HG02642 (cell line): ENCODE measurements around the gene S100A16.
A peak's percentile ranks its signal among the peaks of the same experiment; 100 is the strongest.
"Not testable (repeated sequence)": the region's sequence is repeated elsewhere in the genome, so short reads cannot be mapped to it uniquely, and the experiment has no call there.

Experiments used
- ATAC-seq: cut with Tn5 transposase; IDR thresholded peaks from one replicate; pipeline ENCODE4 v1.9.1; 2021; ENCODE audit warnings: mild to moderate bottlenecking; ENCODE audit not compliant: unreplicated experiment, poor library complexity

Gene S100A16

DNA sequence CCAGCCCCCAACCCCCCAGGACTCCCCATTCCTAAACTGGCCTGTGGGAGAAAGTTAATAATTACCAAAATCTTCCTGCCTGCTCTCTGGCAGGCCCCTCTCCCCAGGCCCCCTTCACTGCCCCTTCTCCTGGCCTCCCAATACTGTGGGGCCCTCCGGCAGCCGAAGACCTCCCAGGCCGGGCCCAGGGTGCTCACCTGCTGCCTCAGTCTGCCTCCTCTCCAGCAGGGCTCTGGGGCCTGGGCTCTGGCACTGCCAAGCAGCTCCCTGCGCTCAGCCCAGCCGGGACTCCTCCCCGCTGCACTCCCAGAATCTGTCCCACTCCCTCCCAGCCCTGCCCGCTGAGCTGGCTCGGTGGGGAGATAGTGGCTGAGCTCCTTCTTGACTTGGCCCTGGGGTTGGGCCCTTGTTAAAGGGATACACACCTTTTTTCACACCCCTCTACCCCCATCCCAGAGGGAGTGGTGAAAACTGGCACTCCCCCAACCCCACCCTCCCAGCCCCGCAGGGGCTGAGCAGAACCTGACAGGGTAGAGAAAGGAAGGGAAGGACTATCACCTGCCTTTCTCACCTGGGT, at the start of gene S100A16:
TSS of gene S100A16 (minus strand) at position 383 of the 577 bp plus-strand sequence. CDS start 4,986 bp downstream, outside the sequence.
- no peak for ATAC-seq

DNA sequence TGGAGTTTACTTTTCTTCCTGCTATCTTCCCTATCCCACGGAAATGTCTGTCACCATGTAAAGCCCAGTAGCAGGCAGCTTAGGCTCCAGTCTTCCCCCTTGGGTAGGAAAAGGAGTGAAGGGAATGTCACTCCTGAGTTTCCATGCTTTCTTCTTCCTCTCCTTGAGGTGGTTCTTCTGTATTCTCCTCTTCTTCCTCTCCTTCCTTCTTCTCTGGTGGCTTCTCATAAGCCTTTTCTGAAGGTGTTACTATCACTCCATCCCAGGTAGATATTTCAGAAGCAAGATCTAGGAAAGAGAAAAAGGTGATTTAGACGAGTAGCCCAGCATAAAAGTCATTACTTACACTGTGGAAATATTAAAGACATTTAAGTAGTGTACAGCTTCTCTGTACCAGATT, 49.3 kb upstream of the S100A16 start:
- ATAC-seq: no peak

DNA sequence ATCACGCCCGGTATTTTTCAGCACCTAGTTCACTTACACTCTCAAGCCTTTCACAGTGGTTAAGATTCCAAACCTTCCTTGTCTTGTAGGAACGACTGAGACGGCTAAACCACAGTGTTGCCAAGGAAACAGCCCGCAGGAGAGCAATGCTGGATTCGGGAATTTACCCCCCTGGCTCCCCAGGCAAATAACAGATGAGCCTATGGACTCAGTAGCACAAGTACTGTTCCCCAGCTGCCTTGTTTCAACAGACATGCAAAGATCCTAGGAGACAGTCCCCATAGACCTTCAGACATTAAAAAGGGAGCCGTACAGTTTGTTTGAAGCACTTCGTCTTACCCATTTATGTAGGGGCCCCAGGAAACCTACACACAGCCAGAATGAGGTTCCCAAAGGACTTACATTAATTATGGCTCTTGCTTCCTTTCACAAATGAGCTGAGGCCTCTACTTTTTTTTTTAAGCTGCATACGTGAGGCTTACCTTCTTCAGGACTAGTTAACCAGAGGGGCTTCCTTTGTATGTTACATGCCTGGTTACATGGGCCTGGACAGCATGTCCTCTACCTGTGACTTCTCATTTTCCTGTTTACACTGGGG, 48.3 kb upstream of the S100A16 start:
- ATAC-seq: no peak

DNA sequence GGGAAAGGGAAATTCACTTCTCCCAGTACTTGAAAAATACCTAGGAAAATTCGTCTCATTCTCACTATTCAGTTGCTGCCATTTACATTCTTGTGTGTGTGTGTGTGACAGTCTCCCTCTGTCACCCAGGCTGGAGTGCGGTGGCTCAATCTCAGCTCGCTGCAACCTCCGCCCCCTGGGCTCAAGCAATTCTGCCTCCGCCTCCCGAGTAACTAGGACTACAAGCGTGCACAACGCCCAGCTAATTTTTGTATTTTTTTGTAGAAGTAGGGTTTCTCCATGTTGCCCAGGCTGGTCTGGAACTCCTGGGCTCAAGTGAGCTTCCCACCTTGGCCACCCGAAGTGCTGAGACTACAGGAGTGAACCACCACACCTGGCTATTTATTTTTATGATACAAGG, 46.7 kb upstream of the S100A16 start:
- ATAC-seq: no peak

- ATAC-seq: no peak
Observed at GRCh38 chr1:153659175-153659534, 46.2 kb upstream of the S100A16 start.

DNA sequence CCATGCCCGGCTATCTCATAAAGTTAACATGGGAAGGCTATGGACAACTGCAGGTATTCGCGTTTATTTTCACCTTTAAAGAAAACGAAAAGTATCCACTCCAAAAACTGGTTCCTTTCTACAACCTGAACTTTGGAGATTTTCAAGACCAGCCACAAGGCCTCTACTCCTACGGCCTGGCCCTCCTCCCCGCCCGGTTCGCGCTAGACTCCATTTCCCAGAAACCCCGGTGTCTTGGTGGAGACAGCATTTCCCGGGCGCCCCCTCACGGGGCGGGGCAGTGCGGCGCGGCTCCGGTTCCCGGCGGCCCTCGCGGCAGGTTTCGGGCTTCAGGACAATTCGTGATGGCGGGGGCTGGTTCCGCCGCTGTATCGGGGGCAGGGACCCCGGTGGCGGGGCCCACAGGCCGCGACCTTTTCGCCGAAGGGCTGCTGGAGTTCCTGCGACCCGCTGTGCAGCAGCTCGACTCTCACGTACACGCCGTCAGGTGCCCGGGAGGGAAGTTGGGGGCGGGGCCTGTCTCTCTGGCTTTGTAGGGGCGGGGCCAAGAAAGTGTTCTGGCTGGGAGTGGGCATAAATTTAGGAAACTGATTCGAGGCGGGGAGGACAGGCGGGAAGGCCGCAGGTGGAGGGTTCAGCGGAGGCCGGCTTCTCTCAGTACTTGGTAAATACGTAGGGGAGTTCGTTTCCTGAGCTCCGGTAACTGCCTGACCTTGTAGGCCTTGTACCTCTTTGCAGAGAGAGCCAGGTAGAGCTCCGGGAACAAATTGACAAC, 45.6 kb upstream of the S100A16 start, which contains the start of gene SNAPIN:
TSS of gene SNAPIN (plus strand) at position 304 of the 775 bp plus-strand sequence. CDS start at position 345, 41 bp downstream.
- peak; percentile 96 for ATAC-seq

DNA sequence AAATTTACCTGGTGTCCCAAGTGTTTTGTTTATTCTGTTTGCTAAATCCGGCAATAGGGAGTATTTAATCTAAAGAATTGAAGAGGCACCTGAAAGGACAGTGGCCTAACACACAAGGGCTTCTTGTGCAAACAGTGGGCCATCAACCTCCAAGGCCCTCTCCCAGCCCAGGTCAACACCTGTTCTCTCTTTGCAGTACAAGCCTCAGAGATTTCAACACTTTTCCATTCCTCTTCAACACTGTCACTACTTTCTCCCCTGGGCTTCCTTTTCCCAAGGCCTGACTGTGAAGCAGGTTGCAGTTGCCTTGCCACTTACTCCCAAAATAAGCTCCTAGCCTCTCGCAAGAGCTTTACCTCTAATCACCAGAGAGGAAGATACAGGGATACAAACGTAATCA, 42.4 kb upstream of the S100A16 start:
- no peak for ATAC-seq

- ATAC-seq: no peak
Observed at GRCh38 chr1:153652805-153653500, 40.0 kb upstream of the S100A16 start.

DNA sequence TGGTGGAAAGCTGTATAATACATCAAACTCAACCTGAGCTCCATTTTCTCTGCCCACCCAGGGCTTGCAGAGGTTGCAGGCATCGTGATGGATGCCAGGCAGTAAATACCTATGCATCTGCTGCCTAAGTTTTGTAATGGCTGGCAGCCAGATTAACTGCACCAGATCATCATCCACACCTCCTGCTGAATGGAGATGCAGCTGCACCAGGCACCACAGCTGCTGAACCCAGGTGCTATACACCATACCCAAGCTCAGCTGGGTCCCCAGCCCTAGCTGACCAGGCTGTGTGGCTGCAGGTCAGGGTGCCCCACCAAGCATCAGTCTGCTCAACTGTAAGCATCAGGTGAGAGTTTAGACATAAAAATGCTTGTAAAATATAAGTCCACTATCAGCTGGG, 38.8 kb upstream of the S100A16 start:
- no peak for ATAC-seq

GRCh38 chr1:153649863-153650235, 36.9 kb upstream of the S100A16 start:
- no peak for ATAC-seq

DNA sequence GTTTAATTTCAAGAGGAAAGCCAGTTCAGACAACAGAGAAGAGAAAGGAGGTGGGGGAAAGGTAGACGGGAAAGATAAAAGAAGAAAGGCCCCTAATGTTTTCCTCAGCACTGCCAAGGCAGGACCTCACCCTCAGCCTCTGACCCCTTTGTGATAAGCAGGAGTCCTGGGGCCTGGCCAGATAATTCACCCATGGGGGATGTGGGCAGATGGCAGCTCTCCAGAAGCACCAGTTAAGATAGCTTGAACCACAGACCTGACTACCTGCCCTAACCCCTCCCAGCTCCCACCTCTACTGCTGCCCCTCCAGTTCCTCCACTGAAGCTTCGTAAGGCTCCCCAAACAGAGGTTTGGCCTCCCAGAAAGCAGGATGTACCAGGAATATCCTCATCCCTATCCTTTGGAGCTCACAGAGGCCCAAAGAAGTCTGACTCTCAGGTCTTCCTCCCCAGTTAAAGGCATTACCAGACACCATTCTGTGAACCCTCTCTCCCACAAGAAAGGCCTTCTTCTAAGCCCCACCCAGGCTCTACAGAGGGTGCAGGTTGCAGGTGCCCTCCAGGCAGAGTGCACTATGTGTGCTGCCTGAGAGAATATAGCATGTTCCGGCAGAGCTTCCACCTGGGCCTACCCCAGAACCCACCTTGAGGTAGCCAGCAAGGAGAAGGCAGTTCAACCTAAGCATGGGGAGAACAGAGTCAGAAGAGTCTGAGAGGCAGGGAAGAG, 36.4 kb upstream of the S100A16 start:
- ATAC-seq: no peak

DNA sequence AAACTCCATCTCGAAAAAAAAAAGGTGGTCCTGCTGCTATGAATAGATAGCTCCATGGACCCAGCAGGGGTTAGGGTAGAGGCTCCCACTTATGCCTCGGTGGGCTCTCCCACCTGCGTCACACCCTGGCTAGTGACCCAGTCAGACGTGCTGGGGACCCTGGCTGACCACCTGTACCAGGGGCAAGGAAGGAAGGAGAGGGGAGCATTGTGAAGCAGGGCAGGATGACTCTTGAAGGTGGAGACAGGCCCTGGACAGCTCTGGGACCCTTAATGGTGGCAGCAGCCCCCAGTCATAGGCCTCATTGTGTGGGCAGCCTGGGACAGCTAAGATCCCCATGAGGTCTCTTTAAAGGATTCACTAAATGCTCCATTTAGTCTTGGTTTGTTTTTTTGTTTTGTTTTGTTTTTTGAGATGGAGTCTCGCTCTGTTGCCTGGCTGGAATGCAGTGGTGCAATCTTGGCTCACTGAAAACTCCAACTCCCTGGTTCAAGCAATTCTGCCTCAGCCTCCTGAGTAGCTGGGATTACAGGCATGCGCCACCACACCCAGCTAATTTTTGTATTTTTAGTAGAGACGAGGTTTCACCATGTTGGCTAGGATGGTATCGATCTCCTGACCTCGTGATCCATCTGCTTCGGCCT, 35.2 kb upstream of the S100A16 start:
- ATAC-seq: no peak

DNA sequence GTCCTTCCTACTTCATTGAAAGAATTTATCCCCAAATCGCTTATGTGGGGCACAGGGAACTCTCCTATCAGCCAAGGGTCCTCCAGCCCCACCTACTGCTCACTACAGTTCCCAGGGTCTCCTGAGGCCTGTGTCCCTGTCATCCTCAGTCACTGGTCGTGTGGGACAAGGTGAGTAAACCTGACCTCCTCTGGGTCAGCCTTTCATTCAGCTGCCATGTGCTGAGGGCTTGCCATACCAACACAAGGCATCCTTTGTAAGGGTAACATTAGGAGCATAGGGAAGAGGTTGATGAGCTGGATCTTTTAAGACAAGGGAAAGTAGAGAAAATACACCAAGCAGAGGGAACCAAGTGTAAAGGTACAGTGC, 34.4 kb upstream of the S100A16 start:
- no peak for ATAC-seq

DNA sequence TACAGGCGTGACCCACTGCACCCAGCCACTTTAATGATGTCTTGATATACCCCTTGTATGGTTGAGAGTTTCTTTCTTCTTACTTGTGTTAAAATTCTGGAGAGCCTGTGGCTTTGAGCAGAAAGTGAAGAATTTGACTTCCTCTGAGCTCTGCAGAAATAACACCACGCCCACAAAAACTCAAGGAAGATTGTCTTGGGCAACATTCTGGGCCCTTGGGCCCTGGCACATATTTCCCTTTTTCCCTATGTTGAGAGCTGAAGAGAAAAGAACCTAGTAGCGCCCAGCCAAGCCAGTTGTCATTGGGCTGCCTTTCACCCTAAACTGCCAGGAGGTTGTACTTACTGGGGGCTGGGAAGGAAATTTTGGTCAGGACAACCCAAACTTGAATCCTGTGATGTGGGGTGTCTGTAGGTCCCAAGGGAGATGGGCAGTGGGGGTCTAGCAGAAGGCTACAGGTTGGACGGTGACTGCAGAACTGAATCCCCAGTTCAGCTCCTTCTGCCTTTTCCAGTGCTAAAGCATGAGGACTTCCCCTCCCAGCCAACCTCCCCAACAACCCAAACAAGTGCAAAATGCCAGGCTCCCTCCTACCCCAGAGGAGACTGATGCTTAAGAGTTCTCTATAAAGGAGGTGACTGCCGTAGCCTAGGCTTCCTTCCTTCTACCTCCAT, 33.9 kb upstream of the S100A16 start:
- no peak for ATAC-seq

DNA sequence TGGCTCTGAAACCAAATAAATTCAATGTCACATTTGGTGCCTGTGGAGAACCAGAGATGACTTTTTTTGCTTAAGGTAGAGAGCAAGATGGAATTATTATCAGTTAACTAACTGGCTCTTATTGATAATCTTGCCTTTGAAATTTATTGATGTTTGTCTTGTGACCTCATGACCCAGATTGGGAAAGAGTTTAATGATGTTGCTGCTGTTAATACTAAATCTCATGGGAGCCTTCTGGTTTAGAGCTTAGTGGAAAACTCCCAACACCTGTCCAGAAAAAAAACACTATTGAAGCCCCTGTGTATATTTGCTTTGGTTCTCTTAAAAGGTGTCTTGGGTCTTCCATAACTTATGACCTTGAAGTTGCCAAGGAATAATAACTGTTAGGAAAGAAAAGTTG, 30.9 kb upstream of the S100A16 start:
- no peak for ATAC-seq

DNA sequence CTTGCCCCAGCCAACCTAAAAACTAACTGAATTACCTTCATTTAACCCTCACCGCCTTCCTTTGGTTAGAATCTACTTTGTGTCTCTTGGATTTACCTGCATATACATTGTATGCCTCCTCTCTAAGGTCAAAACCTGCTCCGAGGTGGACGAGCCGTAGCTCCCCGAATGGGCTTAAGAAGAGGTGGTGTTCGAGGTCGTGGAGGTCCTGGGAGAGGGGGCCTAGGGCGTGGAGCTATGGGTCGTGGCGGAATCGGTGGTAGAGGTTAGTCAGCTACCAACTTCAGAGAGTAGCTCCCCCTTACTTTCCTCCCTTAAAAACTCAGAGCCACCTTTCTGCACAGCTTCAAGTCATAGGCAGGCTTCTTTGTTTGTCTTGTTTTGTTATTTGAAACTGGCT, 30.2 kb upstream of the S100A16 start:
- no peak for ATAC-seq

DNA sequence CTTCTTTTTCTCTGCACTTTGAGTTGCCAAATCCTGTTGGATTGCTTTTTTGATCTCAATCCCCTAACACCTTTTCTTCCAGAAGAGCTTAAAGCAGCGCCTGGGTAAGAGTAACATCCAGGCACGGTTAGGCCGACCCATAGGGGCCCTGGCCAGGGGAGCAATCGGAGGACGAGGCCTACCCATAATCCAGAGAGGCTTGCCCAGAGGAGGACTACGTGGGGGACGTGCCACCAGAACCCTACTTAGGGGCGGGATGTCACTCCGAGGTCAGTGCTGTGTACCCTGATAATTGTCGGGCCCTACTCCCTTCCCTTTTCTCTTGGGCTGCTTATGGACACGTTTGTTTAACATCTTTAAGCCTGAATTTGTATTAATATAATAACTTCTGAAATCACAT, 29.2 kb upstream of the S100A16 start:
- no peak for ATAC-seq

- ATAC-seq: no peak
Observed at GRCh38 chr1:153640861-153641260, 27.9 kb upstream of the S100A16 start.

GRCh38 chr1:153640213-153640612, 27.3 kb upstream of the S100A16 start:
- not testable (repeated sequence) for ATAC-seq
